Activated T-helper 2 cell treated with anti-CD3 and anti-CD28 coated beads, Interferon-gamma antibody, Interleukin-2, Interleukin-4, amounts not matched to agents 10 μg/mL and 5 μg/mL and 100 μg/mL, durations not matched to agents 14 hours and 24 hours and 36 hours (primary cell): ENCODE measurements around the gene NTRK2. TPM values are rescaled to one million over a fixed set of nuclear protein-coding genes. Genes with fewer than 3 reads are reported as not detected.

Source experiments
- DNase-seq: peaks from one replicate; pipeline ENCODE4 v3.0.0; 2021; ENCODE audit warnings: low spot score
- H3K27ac Mint-ChIP-seq: one replicate; pipeline ENCODE4 v1.8.0; 2021; ENCODE audit warnings: mixed read lengths
- H3K27me3 Mint-ChIP-seq: one replicate; pipeline ENCODE4 v1.8.0; 2021; ENCODE audit warnings: low read depth, mixed read lengths
- H3K36me3 Mint-ChIP-seq: one replicate; pipeline ENCODE4 v1.8.0; 2021; ENCODE audit warnings: low read depth, mixed read lengths
- H3K4me1 Mint-ChIP-seq: one replicate; pipeline ENCODE4 v1.8.0; 2021; ENCODE audit warnings: low read depth, mixed read lengths
- H3K4me3 Mint-ChIP-seq: one replicate; pipeline ENCODE4 v1.8.0; 2021; ENCODE audit warnings: low read depth, mild to moderate bottlenecking, moderate library complexity, mixed read lengths
- H3K9me3 Mint-ChIP-seq: one replicate; pipeline ENCODE4 v1.8.0; 2021; ENCODE audit warnings: mixed read lengths
- intact Hi-C: fragments of 100-400 bp; cut with micrococcal nuclease; formaldehyde crosslinking; loops from one replicate; pipeline ENCODE4 v1.15.1; 2023
- total RNA-seq: library from RNA; stranded (reverse); gene quantifications from 2 replicates; pipeline ENCODE4 v1.2.3, GENCODE V29; 2022

NTRK2 gene
- total RNA-seq: 1.6 TPM in 2 replicates

- intact Hi-C loops: no loop called here
- Mint-ChIP-seq H3K27me3 (peaks cover 73% of the 10 kb centered on the region), H3K4me3 (peak within 1 kb of the TSS; percentile 47), H3K36me3 (no peaks in the 10 kb centered on the region), H3K27ac (no peak within 1 kb of the TSS), H3K4me1 (peaks cover 6% of the 10 kb centered on the region), H3K9me3 (no peaks in the 10 kb centered on the region)
- DNase-seq: no peak
These were observed at the start of gene NTRK2 for GRCh38 chr9:84669288-84670137. Gene NTRK2, plus strand, starts transcription at chr9:84669729. Its CDS starts 1,020 bp downstream, at chr9:84670749.

- no peak overlapping the region for H3K27ac Mint-ChIP-seq
- no peaks in the 10 kb centered on the region for H3K4me1 Mint-ChIP-seq
- no peaks in the 10 kb centered on the region for H3K27me3 Mint-ChIP-seq
- intact Hi-C loops: no loop called here
- H3K36me3 Mint-ChIP-seq: no peaks in the 10 kb centered on the region
- DNase-seq: no peak
- no peak overlapping the region for H3K4me3 Mint-ChIP-seq
- no peaks in the 10 kb centered on the region for H3K9me3 Mint-ChIP-seq
These were observed 49.2 kb upstream of the NTRK2 start for GRCh38 chr9:84620338-84620737.

GRCh38 chr9:84621811-84622210 is 47.7 kb upstream of the NTRK2 start:
- H3K27me3 Mint-ChIP-seq: no peaks in the 10 kb centered on the region
- H3K27ac Mint-ChIP-seq: no peak overlapping the region
- intact Hi-C loops: no loop called here
- H3K4me1 Mint-ChIP-seq: no peaks in the 10 kb centered on the region
- no peak overlapping the region for H3K4me3 Mint-ChIP-seq
- H3K36me3 Mint-ChIP-seq: no peaks in the 10 kb centered on the region
- no peak for DNase-seq
- H3K9me3 Mint-ChIP-seq: no peaks in the 10 kb centered on the region

- Mint-ChIP-seq H3K4me3 (no peak overlapping the region), H3K27ac (no peak overlapping the region), H3K27me3 (no peaks in the 10 kb centered on the region), H3K36me3 (no peaks in the 10 kb centered on the region), H3K4me1 (no peaks in the 10 kb centered on the region), H3K9me3 (no peaks in the 10 kb centered on the region)
- no peak for DNase-seq
- intact Hi-C loops: no loop called here
These were observed 46.5 kb upstream of the NTRK2 start for GRCh38 chr9:84622981-84623380.

GRCh38 chr9:84636436-84636835 is 33.1 kb upstream of the NTRK2 start:
- DNase-seq: no peak
- Mint-ChIP-seq H3K27ac (no peak overlapping the region), H3K4me3 (no peak overlapping the region), H3K27me3 (no peaks in the 10 kb centered on the region), H3K36me3 (no peaks in the 10 kb centered on the region), H3K4me1 (no peaks in the 10 kb centered on the region), H3K9me3 (peaks cover 6% of the 10 kb centered on the region)
- intact Hi-C loops: no loop called here

GRCh38 chr9:84642553-84643141 is 26.9 kb upstream of the NTRK2 start:
- no peak for DNase-seq
- Mint-ChIP-seq H3K27ac (no peak overlapping the region), H3K9me3 (peaks cover 7% of the 10 kb centered on the region)

GRCh38 chr9:84647699-84648098 is 21.8 kb upstream of the NTRK2 start:
- no peaks in the 10 kb centered on the region for H3K36me3 Mint-ChIP-seq
- H3K27me3 Mint-ChIP-seq: no peaks in the 10 kb centered on the region
- H3K4me1 Mint-ChIP-seq: no peaks in the 10 kb centered on the region
- H3K4me3 Mint-ChIP-seq: no peak overlapping the region
- no peak overlapping the region for H3K27ac Mint-ChIP-seq
- H3K9me3 Mint-ChIP-seq: no peaks in the 10 kb centered on the region
- DNase-seq: no peak
- intact Hi-C loops: no loop called here

More at GRCh38 chr9:84642553-84643141, 26.9 kb upstream of the NTRK2 start:
- intact Hi-C loops: no loop called here
- H3K4me3 Mint-ChIP-seq: no peak overlapping the region
- no peaks in the 10 kb centered on the region for H3K4me1 Mint-ChIP-seq
- no peaks in the 10 kb centered on the region for H3K27me3 Mint-ChIP-seq
- no peaks in the 10 kb centered on the region for H3K36me3 Mint-ChIP-seq

- DNase-seq: no peak
- Mint-ChIP-seq H3K4me3 (no peak overlapping the region), H3K27ac (no peak overlapping the region), H3K9me3 (no peaks in the 10 kb centered on the region), H3K27me3 (no peaks in the 10 kb centered on the region), H3K4me1 (no peaks in the 10 kb centered on the region), H3K36me3 (no peaks in the 10 kb centered on the region)
- intact Hi-C loops: no loop called here
These were observed 16.9 kb upstream of the NTRK2 start for GRCh38 chr9:84652496-84653120.

GRCh38 chr9:84655447-84655846 is 14.1 kb upstream of the NTRK2 start:
- intact Hi-C loops: no loop called here
- Mint-ChIP-seq H3K4me3 (no peak overlapping the region), H3K9me3 (no peaks in the 10 kb centered on the region), H3K4me1 (no peaks in the 10 kb centered on the region), H3K36me3 (no peaks in the 10 kb centered on the region), H3K27me3 (no peaks in the 10 kb centered on the region), H3K27ac (no peak overlapping the region)
- DNase-seq: no peak

GRCh38 chr9:84659313-84659712 is 10.2 kb upstream of the NTRK2 start:
- Mint-ChIP-seq H3K4me3 (no peak overlapping the region), H3K36me3 (no peaks in the 10 kb centered on the region), H3K27me3 (no peaks in the 10 kb centered on the region), H3K9me3 (no peaks in the 10 kb centered on the region), H3K27ac (no peak overlapping the region), H3K4me1 (no peaks in the 10 kb centered on the region)
- DNase-seq: no peak
- intact Hi-C loops: no loop called here

- Mint-ChIP-seq H3K4me3 (no peak overlapping the region), H3K27ac (no peak overlapping the region), H3K27me3 (no peaks in the 10 kb centered on the region), H3K9me3 (no peaks in the 10 kb centered on the region), H3K4me1 (no peaks in the 10 kb centered on the region), H3K36me3 (no peaks in the 10 kb centered on the region)
- intact Hi-C loops: no loop called here
- no peak for DNase-seq
These were observed 9.8 kb upstream of the NTRK2 start for GRCh38 chr9:84659773-84660172.

GRCh38 chr9:84667571-84668195 is 1.8 kb upstream of the NTRK2 start:
- no peak for DNase-seq
- H3K9me3 Mint-ChIP-seq: no peaks in the 10 kb centered on the region
- H3K4me3 Mint-ChIP-seq: no peak overlapping the region
- peaks cover 6% of the 10 kb centered on the region for H3K4me1 Mint-ChIP-seq
- H3K36me3 Mint-ChIP-seq: no peaks in the 10 kb centered on the region
- intact Hi-C loops: no loop called here
- H3K27ac Mint-ChIP-seq: no peak overlapping the region
- peaks cover 63% of the 10 kb centered on the region for H3K27me3 Mint-ChIP-seq
